Nephron (organoid): ENCODE measurements around the gene BABAM2.

Source experiments
- H3K27ac Mint-ChIP-seq, 3 experiments: 2 replicates each; pipeline ENCODE4 v1.8.0; 2020; ENCODE audit warnings: mixed read lengths in 3 of 3, mild to moderate bottlenecking in 2 of 3, moderate library complexity in 1 of 3
- H3K27me3 Mint-ChIP-seq: 2 replicates; pipeline ENCODE4 v1.8.0; 2021; ENCODE audit warnings: low read depth, mild to moderate bottlenecking, moderate library complexity, mixed read lengths
- H3K36me3 Mint-ChIP-seq: 2 replicates; pipeline ENCODE4 v1.8.0; 2020; ENCODE audit warnings: low read depth, mixed read lengths
- H3K4me1 Mint-ChIP-seq: 2 replicates; pipeline ENCODE4 v1.8.0; 2020; ENCODE audit warnings: mixed read lengths
- H3K4me3 Mint-ChIP-seq, 3 experiments: 2 replicates each; pipeline ENCODE4 v1.8.0; 2020; ENCODE audit warnings: mild to moderate bottlenecking in 3 of 3, mixed read lengths in 3 of 3, moderate library complexity in 2 of 3
- H3K9me3 Mint-ChIP-seq: 2 replicates; pipeline ENCODE4 v1.8.0; 2020; ENCODE audit warnings: mixed read lengths
- CTCF ChIP-seq, 3 experiments: fragments of 200-600 bp; sonication (generic); IDR thresholded peaks; one replicate each; pipeline ENCODE4 v1.5.0; 2021; ENCODE audit warnings: antibody characterized with exemption in 3 of 3; ENCODE audit not compliant: unreplicated experiment in 3 of 3

The BABAM2 gene

GRCh38 chr2:28316546-28317335 is 426.2 kb downstream of the BABAM2 start:
- no peaks in the 10 kb centered on the region for H3K27me3 Mint-ChIP-seq
- no peak overlapping the region for H3K4me3 Mint-ChIP-seq
- no peaks in the 10 kb centered on the region for H3K9me3 Mint-ChIP-seq
- no peak for TF ChIP-seq CTCF (IDR thresholded peaks at IDR 0.05; ENCODE audit: unreplicated experiment in 3 of 3)
- peaks cover 9% of the 10 kb centered on the region for H3K4me1 Mint-ChIP-seq
- H3K27ac Mint-ChIP-seq, result no peak overlapping the region
- peaks cover 5% of the 10 kb centered on the region for H3K36me3 Mint-ChIP-seq

GRCh38 chr2:28317390-28317789 is 426.9 kb downstream of the BABAM2 start:
- H3K27ac Mint-ChIP-seq, result no peak overlapping the region
- peaks cover 7% of the 10 kb centered on the region for H3K4me1 Mint-ChIP-seq
- H3K4me3 Mint-ChIP-seq, result no peak overlapping the region
- H3K36me3 Mint-ChIP-seq, result peaks cover 4% of the 10 kb centered on the region
- TF ChIP-seq CTCF (IDR thresholded peaks at IDR 0.05; ENCODE audit: unreplicated experiment in 3 of 3), result no peak
- H3K9me3 Mint-ChIP-seq, result no peaks in the 10 kb centered on the region
- H3K27me3 Mint-ChIP-seq, result no peaks in the 10 kb centered on the region

- no peak for TF ChIP-seq CTCF (IDR thresholded peaks at IDR 0.05; ENCODE audit: unreplicated experiment in 3 of 3)
- Mint-ChIP-seq H3K9me3 (no peaks in the 10 kb centered on the region), H3K27ac (no peak overlapping the region), H3K27me3 (no peaks in the 10 kb centered on the region), H3K36me3 (peaks cover 4% of the 10 kb centered on the region), H3K4me1 (peaks cover 9% of the 10 kb centered on the region), H3K4me3 (no peak overlapping the region)
These were observed 427.5 kb downstream of the BABAM2 start for GRCh38 chr2:28318023-28318422.

GRCh38 chr2:28318462-28319117 is 428.1 kb downstream of the BABAM2 start:
- no peak overlapping the region for H3K27ac Mint-ChIP-seq
- no peaks in the 10 kb centered on the region for H3K9me3 Mint-ChIP-seq
- no peak for TF ChIP-seq CTCF (IDR thresholded peaks at IDR 0.05; ENCODE audit: unreplicated experiment in 3 of 3)
- H3K4me1 Mint-ChIP-seq, result peaks cover 13% of the 10 kb centered on the region
- no peaks in the 10 kb centered on the region for H3K27me3 Mint-ChIP-seq
- H3K36me3 Mint-ChIP-seq, result peaks cover 4% of the 10 kb centered on the region
- no peak overlapping the region for H3K4me3 Mint-ChIP-seq

- Mint-ChIP-seq H3K36me3 (peaks cover 4% of the 10 kb centered on the region), H3K4me1 (peaks cover 19% of the 10 kb centered on the region), H3K4me3 (no peak overlapping the region), H3K27ac (no peak overlapping the region), H3K27me3 (no peaks in the 10 kb centered on the region), H3K9me3 (no peaks in the 10 kb centered on the region)
- TF ChIP-seq CTCF (IDR thresholded peaks at IDR 0.05; ENCODE audit: unreplicated experiment in 3 of 3), result no peak
These were observed 428.8 kb downstream of the BABAM2 start for GRCh38 chr2:28319118-28320008.
